ENCODE results near the gene GAS6. TPM values are rescaled to one million over a fixed set of nuclear protein-coding genes. Genes with fewer than 3 reads are reported as not detected.

Gene GAS6
- total RNA-seq, 1 donor from 2014 or later, result 244 TPM

GRCh38 chr13:113775451-113776145 is 88.3 kb downstream of the GAS6 start:
- no peak for DNase-seq (ENCODE audit: low spot score)

DNA sequence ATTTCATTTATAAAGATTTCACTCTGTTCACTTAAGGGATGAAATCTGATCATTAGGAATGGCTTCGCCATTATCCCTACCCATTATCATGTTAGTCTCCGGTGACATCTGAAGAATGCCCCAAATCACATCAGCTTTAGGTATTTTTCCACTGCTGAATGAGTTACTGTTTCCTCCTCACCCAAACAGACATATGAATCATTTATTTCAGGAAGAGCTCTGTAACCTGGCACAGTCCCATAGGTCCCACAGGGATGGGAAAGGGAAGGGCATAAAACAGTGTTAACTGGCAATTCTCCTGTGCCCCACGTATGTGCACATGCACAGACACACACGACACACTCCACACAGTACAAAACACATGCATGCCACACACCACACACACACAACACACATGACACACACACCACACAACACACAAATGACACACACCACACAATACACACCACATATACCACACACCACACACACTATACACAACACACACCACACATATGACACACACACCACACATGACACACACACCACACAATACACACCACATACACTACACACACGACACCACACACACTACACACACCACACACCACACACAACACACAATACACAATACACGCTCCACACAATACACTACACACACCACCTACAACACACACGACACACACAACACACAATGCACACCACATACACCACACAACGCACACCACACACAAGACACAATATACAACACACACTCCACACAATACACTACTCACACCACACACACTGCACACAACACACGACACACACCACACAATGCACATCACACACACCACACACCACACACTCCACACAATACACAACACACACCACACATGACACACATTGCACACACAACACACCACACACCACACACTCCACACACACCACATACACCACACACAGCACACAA is 89.4 kb downstream of the GAS6 start:
- no peak for DNase-seq (ENCODE audit: low spot score)

DNA sequence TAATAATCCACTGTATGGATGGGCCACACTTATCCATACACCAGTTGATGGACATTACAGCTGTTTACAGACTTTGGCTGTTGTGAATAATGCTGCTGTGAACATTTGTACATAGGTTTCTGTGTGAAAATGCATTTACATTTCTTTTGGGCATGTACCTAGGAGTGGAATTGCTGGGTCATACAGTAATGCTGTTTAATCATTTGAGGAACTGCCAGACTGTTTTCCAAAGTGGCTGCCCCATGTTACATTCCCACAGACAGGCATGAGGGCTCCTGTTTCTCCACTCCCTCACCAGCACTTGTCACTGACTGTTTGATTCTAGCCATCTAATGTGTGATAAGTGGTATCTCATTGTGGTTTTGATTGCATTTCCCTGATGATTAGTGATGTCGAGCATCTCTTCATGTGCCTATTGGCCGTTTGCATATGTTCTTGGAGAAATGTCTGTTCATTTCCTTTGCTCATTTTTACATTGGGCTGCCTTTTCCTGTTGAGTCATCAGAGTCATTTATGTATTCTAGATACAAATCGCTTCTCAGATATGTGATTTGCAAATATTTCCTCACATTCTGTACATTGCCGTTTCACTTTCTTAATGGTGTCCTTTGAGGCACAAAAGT is 92.1 kb downstream of the GAS6 start:
- no peak for DNase-seq (ENCODE audit: low spot score)

DNA sequence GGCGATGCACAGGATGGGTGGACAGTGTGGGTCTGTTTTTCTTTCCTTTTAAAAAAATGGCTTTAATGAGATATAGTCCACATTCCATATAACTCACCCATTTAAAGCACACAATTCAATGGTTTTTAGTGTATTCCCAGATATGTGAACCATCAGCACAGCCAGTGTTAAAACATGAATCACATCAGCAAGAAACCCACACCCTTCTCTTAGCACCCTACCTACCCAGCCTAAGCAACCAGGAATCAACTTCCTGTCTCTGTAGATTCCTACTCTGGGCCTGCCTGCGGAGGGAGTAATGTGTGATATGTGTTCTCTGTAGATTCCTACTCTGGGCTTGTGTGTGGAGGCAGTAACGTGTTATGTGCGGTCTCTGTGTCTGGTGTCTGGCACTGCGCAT is 92.9 kb downstream of the GAS6 start:
- no peak for DNase-seq (ENCODE audit: low spot score)

Other genes with a start within 250 kb of the GAS6 start
- not detected for gene ATP4B, start 205.9 kb downstream of the GAS6 start, total RNA-seq (ENCODE audit: insufficient read depth, low replicate concordance)
- not detected for gene GRK1, start 196.9 kb downstream of the GAS6 start, total RNA-seq (ENCODE audit: insufficient read depth, low replicate concordance)
- gene TMEM255B, start 104.8 kb downstream of the GAS6 start, total RNA-seq (ENCODE audit: insufficient read depth, low replicate concordance), result 0.24 TPM
- 0.48 TPM for gene C13orf46, start 110.0 kb upstream of the GAS6 start, total RNA-seq (ENCODE audit: insufficient read depth, low replicate concordance)

Measured in umbilical cord (tissue), 2 donors.